WTC11 (cell line): ENCODE measurements around the gene UGP2. TPM values are rescaled to one million over a fixed set of nuclear protein-coding genes. Genes with fewer than 3 reads are reported as not detected.

Source experiments
- ATAC-seq: fragments of 200-7000 bp; cut with Tn5 transposase; 2 replicates; pipeline ENCODE4 v1.10.0; 2021; ENCODE audit warnings: mild to moderate bottlenecking, moderate library complexity
- CTCF ChIA-PET: fragments of 300-600 bp; sonication (Branson Sonifier 250); formaldehyde crosslinking; loops from one replicate; lab custom pipeline; 2021; ENCODE audit warnings: antibody characterized with exemption; lab: Charles Lee
- POLR2A ChIA-PET: fragments of 350-600 bp; sonication (Branson Sonifier 250); formaldehyde crosslinking; loops from one replicate; lab custom pipeline; 2021; ENCODE audit warnings: antibody characterized with exemption; lab: Charles Lee
- DNase-seq: peaks from one replicate; pipeline ENCODE4 v3.0.0; 2021; ENCODE audit warnings: low spot score
- H3K27ac Mint-ChIP-seq: 2 replicates; pipeline ENCODE4 v1.8.0; 2021; ENCODE audit warnings: mixed read lengths
- H3K27me3 Mint-ChIP-seq: 2 replicates; pipeline ENCODE4 v1.8.0; 2021; ENCODE audit warnings: low read depth, mild to moderate bottlenecking, moderate library complexity, mixed read lengths
- H3K36me3 Mint-ChIP-seq: 2 replicates; pipeline ENCODE4 v1.8.0; 2021; ENCODE audit warnings: mixed read lengths
- H3K4me1 Mint-ChIP-seq: 2 replicates; pipeline ENCODE4 v1.8.0; 2022; ENCODE audit warnings: mixed read lengths
- H3K4me3 Mint-ChIP-seq: 2 replicates; pipeline ENCODE4 v1.8.0; 2021; ENCODE audit warnings: mild to moderate bottlenecking, moderate library complexity, mixed read lengths
- H3K9me3 Mint-ChIP-seq: 2 replicates; pipeline ENCODE4 v1.8.0; 2021; ENCODE audit warnings: mixed read lengths
- CREM ChIP-seq: sonication (generic); formaldehyde crosslinking; IDR thresholded peaks from 2 replicates; pipeline ENCODE4 v1.8.1; 2022; ENCODE audit warnings: mild to moderate bottlenecking, missing genetic modification reagents, moderate library complexity
- E2F5 ChIP-seq: sonication (generic); formaldehyde crosslinking; IDR thresholded peaks from 2 replicates; pipeline ENCODE4 v1.8.1; 2022; ENCODE audit warnings: mild to moderate bottlenecking, moderate library complexity, missing genetic modification reagents
- FOXP1 ChIP-seq: sonication (generic); formaldehyde crosslinking; IDR thresholded peaks from 2 replicates; pipeline ENCODE4 v1.8.0; 2022; ENCODE audit warnings: missing genetic modification reagents, mild to moderate bottlenecking, moderate library complexity, borderline replicate concordance
- GABPB1 ChIP-seq: sonication (generic); formaldehyde crosslinking; IDR thresholded peaks from 2 replicates; pipeline ENCODE4 v1.8.1; 2023; ENCODE audit warnings: mild to moderate bottlenecking, missing genetic modification reagents
- JUN ChIP-seq: sonication (generic); formaldehyde crosslinking; IDR thresholded peaks from 2 replicates; pipeline ENCODE4 v1.8.0; 2023; ENCODE audit warnings: mild to moderate bottlenecking, missing genetic modification reagents
- MLX ChIP-seq: sonication (generic); formaldehyde crosslinking; IDR thresholded peaks from 2 replicates; pipeline ENCODE4 v1.8.1; 2023; ENCODE audit warnings: mild to moderate bottlenecking, missing genetic modification reagents, moderate library complexity
- NFATC4 ChIP-seq: fragments of 250-450 bp; sonication (Bioruptor Pico); IDR thresholded peaks from 2 replicates; pipeline ENCODE4 v1.9.0; 2021; ENCODE audit warnings: mild to moderate bottlenecking
- SOX15 ChIP-seq: fragments of 250-450 bp; sonication (Bioruptor Pico); IDR thresholded peaks from 2 replicates; pipeline ENCODE4 v1.9.0; 2021; ENCODE audit warnings: mild to moderate bottlenecking
- TEAD1 ChIP-seq: sonication (generic); formaldehyde crosslinking; IDR thresholded peaks from 2 replicates; pipeline ENCODE4 v1.8.0; 2022; ENCODE audit warnings: mild to moderate bottlenecking, missing genetic modification reagents
- TEAD4 ChIP-seq: sonication (generic); formaldehyde crosslinking; IDR thresholded peaks from 2 replicates; pipeline ENCODE4 v1.8.0; 2022; ENCODE audit warnings: mild to moderate bottlenecking, missing genetic modification reagents
- USF1 ChIP-seq: sonication (generic); formaldehyde crosslinking; IDR thresholded peaks from 2 replicates; pipeline ENCODE4 v1.8.0; 2022; ENCODE audit warnings: mild to moderate bottlenecking, missing genetic modification reagents
- USF2 ChIP-seq: sonication (generic); formaldehyde crosslinking; IDR thresholded peaks from 2 replicates; pipeline ENCODE4 v1.8.1; 2023; ENCODE audit warnings: mild to moderate bottlenecking, missing genetic modification reagents, moderate library complexity
- ZMAT4 ChIP-seq: fragments of 250-450 bp; sonication (Bioruptor Pico); IDR thresholded peaks from 2 replicates; pipeline ENCODE4 v1.9.0; 2021; ENCODE audit warnings: mild to moderate bottlenecking
- ZNF138 ChIP-seq: sonication (generic); formaldehyde crosslinking; conservative IDR thresholded peaks from 2 replicates; pipeline ENCODE4 v1.8.1; 2022; ENCODE audit warnings: mild to moderate bottlenecking, moderate library complexity, missing genetic modification reagents
- ZNF219 ChIP-seq: sonication (generic); formaldehyde crosslinking; IDR thresholded peaks from 2 replicates; pipeline ENCODE4 v1.8.0; 2023; ENCODE audit warnings: missing genetic modification reagents, mild to moderate bottlenecking, borderline replicate concordance
- ZNF281 ChIP-seq: sonication (generic); formaldehyde crosslinking; IDR thresholded peaks from 2 replicates; pipeline ENCODE4 v1.8.0; 2023; ENCODE audit warnings: mild to moderate bottlenecking, missing genetic modification reagents
- ZNF423 ChIP-seq: fragments of 250-450 bp; sonication (Bioruptor Pico); IDR thresholded peaks from 2 replicates; pipeline ENCODE4 v2.1.2; 2022; ENCODE audit warnings: mild to moderate bottlenecking, moderate library complexity
- total RNA-seq: library from RNA; stranded (reverse); gene quantifications from 3 replicates; pipeline ENCODE4 v1.2.3, GENCODE V29; 2021

The UGP2 gene
- total RNA-seq, 1 experiment from 2014 or later, result 543 TPM

- Mint-ChIP-seq H3K9me3 (no peaks in the 10 kb centered on the region), H3K4me3 (no peak overlapping the region), H3K4me1 (peaks cover 15% of the 10 kb centered on the region), H3K27ac (0 out of 2 replicates have a peak overlapping the region, but pooled peaks have one; percentile 13), H3K36me3 (no peaks in the 10 kb centered on the region), H3K27me3 (no peaks in the 10 kb centered on the region)
- DNase-seq, result no peak
- CTCF ChIA-PET, result interaction anchor here (1.0 to 1.4 kb wide), 2 partner anchors 42 to 120 kb away, joined by 3 read pairs; no protein-coding TSS in a partner anchor
- no peak for ATAC-seq
- POLR2A ChIA-PET, result interaction anchor here (1.1 kb wide), 1 partner anchor 120 kb away, joined by 3 read pairs; no protein-coding TSS in a partner anchor
- no peak for TF ChIP-seq ZNF219 (CRISPR knock-in tag)
Observed at GRCh38 chr2:63819256-63819655, 22.4 kb upstream of the UGP2 start.

- H3K4me3 Mint-ChIP-seq, result no peak overlapping the region
- peaks cover 15% of the 10 kb centered on the region for H3K4me1 Mint-ChIP-seq
- H3K9me3 Mint-ChIP-seq, result no peaks in the 10 kb centered on the region
- TF ChIP-seq GABPB1 (CRISPR knock-in tag), result peak; percentile 96
- TF ChIP-seq ZNF423 (CRISPR knock-in tag), result no peak
- DNase-seq, result no peak
- POLR2A ChIA-PET, result interaction anchor here (0.8 to 1.1 kb wide), 3 partner anchors 16 to 204 kb away, joined by 3 to 4 read pairs (median 3); no protein-coding TSS in a partner anchor
- CTCF ChIA-PET, result interaction anchor here (1.0 to 1.4 kb wide), 3 partner anchors 18 to 121 kb away, joined by 3 read pairs; no protein-coding TSS in a partner anchor
- no peaks in the 10 kb centered on the region for H3K36me3 Mint-ChIP-seq
- H3K27me3 Mint-ChIP-seq, result no peaks in the 10 kb centered on the region
- no peak for ATAC-seq
- H3K27ac Mint-ChIP-seq, result peak overlapping the region; percentile 13; the same call in 1 of the 2 replicates
Observed at GRCh38 chr2:63819765-63820717, 21.7 kb upstream of the UGP2 start.

- Mint-ChIP-seq H3K4me3 (no peak overlapping the region), H3K27me3 (no peaks in the 10 kb centered on the region), H3K27ac (peak overlapping the region; percentile 51; the same call in 1 of the 2 replicates), H3K9me3 (no peaks in the 10 kb centered on the region), H3K36me3 (no peaks in the 10 kb centered on the region), H3K4me1 (peaks cover 15% of the 10 kb centered on the region)
- TF ChIP-seq ZNF281 (no peak), TEAD1 (CRISPR knock-in tag) (no peak), CREM (CRISPR knock-in tag) (no peak), USF2 (no peak), USF1 (no peak), NFATC4 (CRISPR knock-in tag) (no peak), E2F5 (no peak), MLX (CRISPR knock-in tag) (no peak), FOXP1 (CRISPR knock-in tag) (no peak), ZMAT4 (CRISPR knock-in tag) (no peak), TEAD4 (CRISPR knock-in tag) (no peak), JUN (no peak), ZNF138 (no peak), SOX15 (no peak)
- POLR2A ChIA-PET, result interaction anchor here (0.6 to 0.8 kb wide), 2 partner anchors 17 to 205 kb away, joined by 3 read pairs; no protein-coding TSS in a partner anchor
- no peak for DNase-seq
- CTCF ChIA-PET, result interaction anchor here (0.7 to 1.3 kb wide), 3 partner anchors 18 to 122 kb away, joined by 3 to 4 read pairs (median 4); no protein-coding TSS in a partner anchor
- no peak for ATAC-seq
Observed at GRCh38 chr2:63820969-63821368, 20.7 kb upstream of the UGP2 start.
